Parathyroid adenoma (tissue), 2 donors: ENCODE results near the gene MED27.

Source experiments
- H2AFZ ChIP-seq: fragments of 300-600 bp; sonication (generic); one replicate; pipeline ENCODE4 v1.7.0; 2017; ENCODE audit warnings: antibody characterized with exemption, mild to moderate bottlenecking
- H3K27ac ChIP-seq: fragments of 300-600 bp; sonication (generic); one replicate; pipeline ENCODE4 v1.7.0; 2017
- H3K27me3 ChIP-seq: fragments of 300-600 bp; sonication (generic); one replicate; pipeline ENCODE4 v1.7.0; 2017; ENCODE audit warnings: low read length; ENCODE audit not compliant: control insufficient read depth, insufficient read depth
- H3K36me3 ChIP-seq: fragments of 300-600 bp; sonication (generic); one replicate; pipeline ENCODE4 v1.7.0; 2017; ENCODE audit warnings: low read length; ENCODE audit not compliant: control insufficient read depth, insufficient read depth
- H3K4me1 ChIP-seq: fragments of 300-600 bp; sonication (generic); one replicate; pipeline ENCODE4 v1.7.0; 2017; ENCODE audit warnings: control low read depth
- H3K4me2 ChIP-seq: fragments of 300-600 bp; sonication (generic); one replicate; pipeline ENCODE4 v1.7.0; 2017; ENCODE audit warnings: low read length
- H3K4me3 ChIP-seq: fragments of 300-600 bp; sonication (generic); one replicate; pipeline ENCODE4 v1.7.0; 2017; ENCODE audit warnings: low read depth, low read length
- H3K79me2 ChIP-seq: fragments of 300-600 bp; sonication (generic); one replicate; pipeline ENCODE4 v1.7.0; 2017; ENCODE audit warnings: control low read depth
- H3K9ac ChIP-seq: fragments of 300-600 bp; sonication (generic); one replicate; pipeline ENCODE4 v1.7.0; 2017; ENCODE audit warnings: mild to moderate bottlenecking
- H3K9me3 ChIP-seq: fragments of 300-600 bp; sonication (generic); one replicate; pipeline ENCODE4 v1.7.0; 2017; ENCODE audit warnings: low read length; ENCODE audit not compliant: control insufficient read depth
- CTCF ChIP-seq: fragments of 300-600 bp; sonication (generic); IDR thresholded peaks from one replicate; pipeline ENCODE4 v1.7.0; 2017; ENCODE audit warnings: antibody characterized with exemption, mild to moderate bottlenecking
- donor health status: primary hyperparathyroidism.

The MED27 gene

GRCh38 chr9:132078699-132079356 is 839 bp downstream of the MED27 start:
- H3K4me3 ChIP-seq = peak overlapping the region; percentile 67
- peaks cover 2% of the 10 kb centered on the region for H3K4me1 ChIP-seq
- no peak overlapping the region for H3K27ac ChIP-seq
- H3K27me3 ChIP-seq = no peaks in the 10 kb centered on the region
- H3K4me2 ChIP-seq = peak overlapping the region; percentile 75
- peak overlapping the region; percentile 85 for H2AFZ ChIP-seq
- H3K9ac ChIP-seq = peak overlapping the region; percentile 5
- no peak for TF ChIP-seq CTCF
- H3K36me3 ChIP-seq = no peaks in the 10 kb centered on the region
- H3K79me2 ChIP-seq = peaks cover 16% of the 10 kb centered on the region
- no peaks in the 10 kb centered on the region for H3K9me3 ChIP-seq

GRCh38 chr9:132077881-132078698 is 1.6 kb downstream of the MED27 start:
- H3K9ac ChIP-seq = no peak overlapping the region
- no peak overlapping the region for H2AFZ ChIP-seq
- TF ChIP-seq CTCF = no peak
- peaks cover 17% of the 10 kb centered on the region for H3K79me2 ChIP-seq
- no peaks in the 10 kb centered on the region for H3K36me3 ChIP-seq
- H3K4me3 ChIP-seq = peak overlapping the region; percentile 67
- H3K27me3 ChIP-seq = no peaks in the 10 kb centered on the region
- H3K27ac ChIP-seq = no peak overlapping the region
- H3K4me2 ChIP-seq = peak overlapping the region; percentile 75
- H3K9me3 ChIP-seq = no peaks in the 10 kb centered on the region
- peaks cover 2% of the 10 kb centered on the region for H3K4me1 ChIP-seq

DNA sequence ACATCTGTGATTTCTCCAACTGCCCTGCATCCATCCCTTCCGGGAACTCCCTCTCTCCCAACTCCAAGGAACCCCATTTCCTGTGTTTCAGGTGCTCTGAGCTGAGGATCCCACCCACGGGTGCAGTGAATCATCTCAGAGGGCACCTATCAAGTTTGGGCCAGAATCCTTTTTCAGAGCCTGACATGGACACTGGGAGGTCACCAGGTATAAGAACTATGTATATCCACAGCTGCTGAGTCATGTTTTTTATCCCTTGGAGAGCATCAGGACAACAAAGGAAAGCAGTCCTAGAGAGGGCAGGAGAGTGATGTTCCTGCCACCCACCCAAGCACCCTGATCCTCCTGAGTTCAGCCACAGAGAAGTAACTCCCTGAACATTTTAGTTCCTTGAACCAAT is 3.8 kb downstream of the MED27 start:
- H3K4me1 ChIP-seq = peaks cover 2% of the 10 kb centered on the region
- H3K79me2 ChIP-seq = peaks cover 31% of the 10 kb centered on the region
- no peak overlapping the region for H3K9ac ChIP-seq
- H3K4me2 ChIP-seq = no peak overlapping the region
- no peak for TF ChIP-seq CTCF
- no peaks in the 10 kb centered on the region for H3K9me3 ChIP-seq
- no peak overlapping the region for H3K27ac ChIP-seq
- H3K27me3 ChIP-seq = no peaks in the 10 kb centered on the region
- H3K36me3 ChIP-seq = no peaks in the 10 kb centered on the region
- no peak overlapping the region for H2AFZ ChIP-seq
- no peak overlapping the region for H3K4me3 ChIP-seq

GRCh38 chr9:132074736-132075135 is 4.9 kb downstream of the MED27 start:
- H3K36me3 ChIP-seq = no peaks in the 10 kb centered on the region
- H3K27me3 ChIP-seq = no peaks in the 10 kb centered on the region
- no peak overlapping the region for H3K4me2 ChIP-seq
- H3K4me3 ChIP-seq = no peak overlapping the region
- no peak overlapping the region for H3K27ac ChIP-seq
- no peaks in the 10 kb centered on the region for H3K4me1 ChIP-seq
- H3K79me2 ChIP-seq = peaks cover 39% of the 10 kb centered on the region
- no peaks in the 10 kb centered on the region for H3K9me3 ChIP-seq
- TF ChIP-seq CTCF = no peak
- H3K9ac ChIP-seq = no peak overlapping the region
- no peak overlapping the region for H2AFZ ChIP-seq
